Medulla oblongata (tissue), 1 donor: ENCODE measurements around the gene GRK3.
"Not testable (repeated sequence)": the region's sequence is repeated elsewhere in the genome, so short reads cannot be mapped to it uniquely, and the experiment has no call there.

Experiments
- DNase-seq: peaks from one replicate; pipeline ENCODE4 v3.0.0-alpha.2; 2015; ENCODE audit errors: extremely low spot score

GRK3 gene

GRCh38 chr22:25571969-25572707 is 7.7 kb downstream of the GRK3 start:
- DNase-seq: not testable (repeated sequence)

DNA sequence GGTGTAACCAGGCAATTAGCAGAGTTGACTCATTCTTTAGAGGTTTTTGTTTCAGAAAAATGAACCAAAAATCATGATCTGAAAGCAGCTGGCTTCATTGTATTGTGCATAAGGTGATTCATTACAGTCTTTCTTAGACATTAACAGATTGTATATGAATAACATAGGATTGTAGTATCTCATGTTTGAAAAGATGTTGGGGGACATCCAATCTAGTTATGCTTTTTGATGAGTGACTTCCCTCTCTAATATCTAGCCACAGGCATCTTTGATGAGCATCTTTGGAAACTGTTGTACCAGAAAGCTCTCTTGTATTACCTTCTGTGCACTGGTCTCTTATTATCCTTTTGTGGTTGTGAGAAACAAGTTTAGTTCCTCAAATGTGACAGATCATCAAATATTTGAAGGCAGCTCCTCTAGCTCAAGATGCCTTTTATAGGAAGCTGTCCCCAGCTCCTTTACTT is 8.3 kb downstream of the GRK3 start:
- DNase-seq: no peak

GRCh38 chr22:25573841-25574240 is 9.4 kb downstream of the GRK3 start:
- no peak for DNase-seq

DNA sequence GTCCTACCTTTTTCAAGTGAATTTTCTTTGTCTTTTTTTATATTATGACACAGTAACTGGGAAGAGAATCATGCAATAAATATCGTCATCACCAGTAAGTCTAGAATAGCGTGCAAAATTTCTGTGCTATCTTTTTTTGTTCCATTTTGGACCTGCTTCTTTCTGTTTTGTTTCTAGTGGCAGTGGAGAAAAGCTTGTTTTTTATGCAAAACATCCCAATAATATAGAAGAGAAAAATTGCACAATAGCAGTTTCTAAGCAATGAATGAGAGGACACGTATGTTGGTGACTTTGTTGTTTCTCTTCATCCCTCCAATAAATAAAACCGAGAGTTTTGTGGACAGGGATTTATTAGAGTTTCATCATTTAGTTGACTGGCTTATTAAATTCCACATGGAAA is 10.3 kb downstream of the GRK3 start:
- no peak for DNase-seq

- not testable (repeated sequence) for DNase-seq
These were observed 11.4 kb downstream of the GRK3 start for GRCh38 chr22:25575674-25576392.

GRCh38 chr22:25581452-25581851 is 17.0 kb downstream of the GRK3 start:
- DNase-seq: not testable (repeated sequence)

GRCh38 chr22:25582946-25583345 is 18.5 kb downstream of the GRK3 start:
- no peak for DNase-seq

GRCh38 chr22:25584993-25585392 is 20.5 kb downstream of the GRK3 start:
- DNase-seq: not testable (repeated sequence)

GRCh38 chr22:25589664-25590063 is 25.2 kb downstream of the GRK3 start:
- not testable (repeated sequence) for DNase-seq

GRCh38 chr22:25593323-25593722 is 28.8 kb downstream of the GRK3 start:
- not testable (repeated sequence) for DNase-seq

- DNase-seq: no peak
These were observed 34.1 kb downstream of the GRK3 start for GRCh38 chr22:25598609-25599008.

- no peak for DNase-seq
These were observed 38.0 kb downstream of the GRK3 start for GRCh38 chr22:25602445-25602844.

DNA sequence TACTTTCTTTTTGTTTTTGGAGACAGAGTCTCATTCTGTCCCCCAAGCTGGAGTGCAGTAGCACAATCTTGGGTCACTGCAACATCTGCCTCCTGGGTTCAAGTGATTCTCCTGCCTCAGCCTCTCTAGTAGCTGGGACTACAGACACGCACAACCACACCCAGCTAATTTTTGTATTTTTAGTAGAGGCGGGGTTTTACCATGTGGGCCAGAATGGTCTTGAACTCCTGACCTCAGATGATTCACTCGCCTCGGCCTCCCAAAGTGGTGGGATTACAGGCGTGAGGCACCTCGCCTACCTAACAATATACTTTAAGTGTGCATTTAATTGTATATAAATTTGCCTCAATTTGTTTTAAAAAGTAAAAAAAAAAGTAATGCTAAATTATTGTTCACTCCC is 38.4 kb downstream of the GRK3 start:
- DNase-seq: no peak

- not testable (repeated sequence) for DNase-seq
These were observed 40.7 kb downstream of the GRK3 start for GRCh38 chr22:25605146-25605545.

DNA sequence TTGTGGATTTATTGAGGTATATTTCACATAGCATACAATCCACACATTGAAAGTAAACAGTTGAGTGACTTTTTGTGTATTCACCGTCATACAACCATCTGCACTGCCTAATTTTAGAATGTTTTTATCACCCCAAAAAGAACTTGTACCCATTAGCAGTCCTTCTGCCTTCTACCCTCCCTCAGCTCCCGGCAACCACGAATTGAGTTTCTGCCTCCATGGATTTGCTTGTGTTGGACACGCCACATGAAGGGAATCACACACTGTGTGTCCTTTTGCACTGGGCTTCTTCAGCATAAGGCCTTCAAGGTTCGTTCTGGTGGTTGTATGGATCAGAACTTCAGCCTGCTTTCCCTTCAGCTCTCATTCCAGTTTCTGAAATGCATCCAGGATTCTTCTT is 41.1 kb downstream of the GRK3 start:
- DNase-seq: not testable (repeated sequence)

DNA sequence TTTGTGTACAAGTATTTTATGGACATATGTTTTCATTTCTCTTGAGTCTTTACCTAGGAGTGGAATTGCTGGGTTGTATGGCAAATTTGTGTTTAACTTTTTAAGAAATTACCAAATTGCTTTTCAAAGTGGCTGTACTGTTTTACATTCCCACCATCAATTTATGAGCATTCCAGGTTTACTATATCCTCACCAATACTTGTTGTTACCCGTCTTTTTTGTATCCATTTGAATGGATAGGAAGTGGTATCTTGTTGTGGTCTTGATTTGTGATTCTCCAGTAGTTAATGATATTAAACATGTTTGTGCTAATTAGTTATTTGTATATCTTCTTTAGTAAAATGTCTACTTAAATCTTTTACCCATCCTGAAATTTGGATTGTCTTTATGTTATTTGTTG is 46.8 kb downstream of the GRK3 start:
- not testable (repeated sequence) for DNase-seq

- DNase-seq: not testable (repeated sequence)
These were observed 48.7 kb downstream of the GRK3 start for GRCh38 chr22:25613131-25613530.

GRCh38 chr22:25613558-25613957 is 49.1 kb downstream of the GRK3 start:
- DNase-seq: not testable (repeated sequence)

GRCh38 chr22:25614791-25615190 is 50.3 kb downstream of the GRK3 start:
- not testable (repeated sequence) for DNase-seq

GRCh38 chr22:25621986-25622385 is 57.5 kb downstream of the GRK3 start:
- DNase-seq: no peak

DNA sequence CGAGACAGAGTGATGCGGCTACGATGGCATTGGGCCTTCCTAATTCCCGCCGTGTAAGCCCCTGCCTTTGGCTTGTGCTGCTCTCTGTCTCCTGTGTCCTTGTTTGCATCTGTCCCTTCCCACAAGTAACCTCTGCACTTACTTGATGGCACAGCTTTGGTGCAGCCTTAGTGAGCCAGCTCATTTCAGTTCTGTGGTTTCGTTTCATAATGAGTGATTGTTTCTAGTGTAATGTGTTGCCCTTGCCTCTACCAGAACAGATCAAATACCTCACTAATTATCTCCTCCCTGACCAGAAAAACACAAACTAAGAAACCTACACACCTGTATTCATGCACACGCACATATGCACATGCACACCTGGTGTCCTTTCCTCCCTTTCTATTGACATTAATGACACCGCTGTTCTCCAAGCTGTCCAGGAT is 58.8 kb downstream of the GRK3 start:
- no peak for DNase-seq

- no peak for DNase-seq
These were observed 59.4 kb downstream of the GRK3 start for GRCh38 chr22:25623851-25624250.

GRCh38 chr22:25624476-25624875 is 60.0 kb downstream of the GRK3 start:
- DNase-seq: no peak
